SU-DHL-6 (cell line): ENCODE measurements around the gene COL26A1.
"Not testable (repeated sequence)": the region's sequence is repeated elsewhere in the genome, so short reads cannot be mapped to it uniquely, and the experiment has no call there.

Experiments
- CTCF ChIP-seq: fragments of 200-600 bp; sonication (generic); IDR thresholded peaks from one replicate; pipeline ENCODE4 v1.5.1; 2017; ENCODE audit warnings: antibody characterized with exemption, mild to moderate bottlenecking, low read length, moderate library complexity; ENCODE audit not compliant: insufficient read depth, poor library complexity, severe bottlenecking
- EZH2phosphoT487 ChIP-seq: fragments of 200-600 bp; sonication (generic), shearing (Covaris generic); conservative IDR thresholded peaks from 2 replicates; pipeline ENCODE4 v1.6.1; 2018; ENCODE audit warnings: mild to moderate bottlenecking, antibody characterized with exemption, low read length, moderate library complexity, mixed read lengths

GRCh38 chr7:101486056-101486432, 123.4 kb downstream of the COL26A1 start:
- TF ChIP-seq CTCF, EZH2phosphoT487: not testable (repeated sequence)
